Stimulated activated CD8-positive, alpha-beta memory T cell treated with anti-CD3 and anti-CD28 coated beads, Interleukin-15, amount 100 ng/mL, for 48 hours (primary cell): Measurements from ENCODE around the gene IDS.
"Not testable (repeated sequence)": the region's sequence is repeated elsewhere in the genome, so short reads cannot be mapped to it uniquely, and the experiment has no call there.

Experiments used
- DNase-seq, 2 donors: peaks; one replicate each; pipeline ENCODE4 v3.0.0-alpha.2; 2020; ENCODE audit warnings: low read depth in 2 of 2

The IDS gene

DNA sequence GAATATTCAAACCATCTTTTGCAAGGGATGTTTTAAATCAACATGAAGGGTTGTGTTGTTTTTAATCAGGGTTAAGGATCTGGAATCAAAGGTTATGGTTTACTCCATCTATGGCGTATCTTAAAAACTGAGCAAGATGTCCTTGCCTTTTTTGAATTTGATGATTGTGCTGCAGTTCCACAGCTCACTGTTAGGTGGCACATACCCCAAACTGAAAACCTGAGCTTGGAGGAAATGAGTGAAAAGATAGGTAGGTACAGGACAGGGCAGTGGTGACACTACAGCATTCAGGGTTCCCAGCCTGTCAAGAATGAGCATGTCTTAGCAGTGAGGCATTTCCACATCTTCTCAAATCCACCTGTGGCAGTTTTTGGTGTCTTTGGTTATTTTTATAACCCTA lies 22.6 kb upstream of the IDS start:
- no peak for DNase-seq

GRCh38 chrX:149526318-149527033 lies 21.4 kb upstream of the IDS start:
- DNase-seq: not testable (repeated sequence)

DNA sequence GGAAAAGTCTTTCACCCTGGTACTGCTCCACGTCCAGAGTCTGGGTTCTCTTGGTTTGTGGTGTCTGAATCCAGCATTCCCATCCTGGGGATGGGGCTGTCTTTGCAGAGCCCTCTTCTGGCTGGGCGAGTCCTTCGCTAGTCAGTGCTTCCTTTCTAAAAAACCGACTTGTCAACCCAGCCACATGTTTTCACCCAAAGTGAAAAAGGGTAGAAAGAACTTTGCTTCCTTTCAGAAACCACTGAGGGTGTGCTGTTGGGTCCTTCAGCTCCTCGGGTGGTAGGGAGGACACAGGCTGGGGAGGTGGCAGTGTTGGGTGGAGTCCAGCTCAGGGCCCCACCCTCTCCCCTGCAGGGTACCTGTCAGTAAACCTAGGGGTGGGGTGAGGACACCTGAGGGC lies 20.8 kb upstream of the IDS start:
- DNase-seq: not testable (repeated sequence)

DNA sequence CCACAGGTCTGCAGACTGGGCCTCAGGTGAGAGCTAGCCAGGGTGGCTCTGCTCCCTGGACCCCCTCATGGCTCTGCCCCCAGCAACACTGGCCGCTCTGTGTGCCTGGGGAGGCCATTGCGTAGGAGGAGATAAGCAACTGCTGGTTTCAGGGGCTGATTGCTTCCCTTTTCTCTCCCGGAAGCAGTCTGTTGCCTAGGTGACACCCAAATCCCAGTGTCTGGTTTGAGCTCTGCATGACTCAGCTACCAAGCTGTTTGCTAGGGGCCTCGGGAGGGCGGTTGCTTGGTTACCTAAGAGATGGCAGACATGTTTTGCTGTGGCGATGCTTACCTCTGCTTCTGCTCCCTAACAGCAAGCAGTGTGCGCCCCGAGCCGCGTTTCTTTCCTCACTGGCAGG lies 20.3 kb upstream of the IDS start:
- peak in 1 of 2 donors; percentile 48 for DNase-seq

- DNase-seq: no peak
Observed at GRCh38 chrX:149522916-149523315, 17.8 kb upstream of the IDS start.

DNA sequence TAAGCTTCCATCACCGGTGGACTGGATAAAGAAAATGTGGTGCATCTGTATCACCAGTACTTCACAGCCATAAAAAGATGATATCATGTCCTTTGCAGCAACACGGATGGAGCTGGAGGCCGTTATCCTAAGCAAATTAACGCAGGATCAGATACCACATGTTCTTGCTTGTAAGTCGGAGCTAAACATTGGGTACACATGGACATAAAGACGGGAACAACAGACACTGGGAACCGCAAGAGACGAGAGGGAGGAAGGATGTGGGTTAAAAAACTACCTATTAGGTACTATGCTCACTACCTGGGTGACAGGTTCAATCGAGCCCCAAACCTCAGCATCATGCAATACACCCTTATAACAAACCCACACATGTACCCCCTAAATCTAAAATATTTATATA lies 16.3 kb upstream of the IDS start:
- DNase-seq: no peak

- DNase-seq: not testable (repeated sequence)
Observed at GRCh38 chrX:149520636-149521277, 15.7 kb upstream of the IDS start.

DNA sequence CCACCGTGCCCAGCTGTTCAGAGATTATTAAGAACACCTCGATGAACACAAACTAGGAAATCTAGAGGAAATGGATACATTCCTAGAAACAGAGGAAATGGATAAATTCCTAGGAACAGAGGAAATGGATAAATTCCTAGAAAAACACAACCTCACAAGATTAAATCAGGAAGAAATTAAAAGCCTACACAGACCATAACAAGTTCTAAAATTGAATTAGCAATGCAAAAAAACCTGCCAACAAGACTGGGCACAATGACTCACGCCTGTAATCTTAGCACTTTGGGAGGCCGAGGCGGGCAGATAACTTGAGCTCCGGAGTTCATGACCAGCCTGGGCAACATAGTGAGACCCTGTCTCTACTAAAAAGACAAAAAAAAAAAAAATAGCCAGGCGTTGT lies 13.1 kb upstream of the IDS start:
- no peak for DNase-seq

- DNase-seq: no peak
Observed at GRCh38 chrX:149517308-149517707, 12.2 kb upstream of the IDS start.

GRCh38 chrX:149516604-149517003 lies 11.5 kb upstream of the IDS start:
- DNase-seq: no peak

GRCh38 chrX:149515954-149516602 lies 11.0 kb upstream of the IDS start:
- no peak for DNase-seq

DNA sequence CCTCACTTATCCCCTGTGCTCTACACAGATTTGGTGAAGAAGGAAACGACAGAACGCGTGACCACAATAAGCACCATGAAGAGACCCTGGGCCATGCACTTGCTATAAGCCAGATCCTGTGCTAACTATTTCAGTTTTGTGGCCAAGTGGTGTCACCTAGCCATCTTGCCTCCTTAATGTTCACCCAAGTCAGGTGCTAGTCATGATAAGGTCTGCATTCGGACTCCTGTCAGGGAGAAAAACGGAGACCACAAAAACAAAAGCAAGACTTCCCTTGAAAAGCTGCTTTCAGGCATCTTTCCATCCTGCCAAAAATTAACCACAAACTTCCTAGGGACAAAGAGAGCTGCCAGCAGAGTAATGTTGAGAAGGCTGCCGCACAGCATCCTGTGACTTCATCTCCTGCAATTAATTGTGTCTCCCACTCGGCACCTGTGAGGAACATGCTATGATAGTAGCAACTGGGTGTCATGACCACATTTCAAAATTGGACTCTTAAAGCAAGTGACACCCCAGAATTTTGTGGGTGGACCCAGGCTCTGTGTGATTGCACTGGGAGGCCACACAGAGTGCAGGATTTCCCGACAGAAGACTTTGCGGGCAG lies 8.8 kb upstream of the IDS start:
- no peak for DNase-seq

DNA sequence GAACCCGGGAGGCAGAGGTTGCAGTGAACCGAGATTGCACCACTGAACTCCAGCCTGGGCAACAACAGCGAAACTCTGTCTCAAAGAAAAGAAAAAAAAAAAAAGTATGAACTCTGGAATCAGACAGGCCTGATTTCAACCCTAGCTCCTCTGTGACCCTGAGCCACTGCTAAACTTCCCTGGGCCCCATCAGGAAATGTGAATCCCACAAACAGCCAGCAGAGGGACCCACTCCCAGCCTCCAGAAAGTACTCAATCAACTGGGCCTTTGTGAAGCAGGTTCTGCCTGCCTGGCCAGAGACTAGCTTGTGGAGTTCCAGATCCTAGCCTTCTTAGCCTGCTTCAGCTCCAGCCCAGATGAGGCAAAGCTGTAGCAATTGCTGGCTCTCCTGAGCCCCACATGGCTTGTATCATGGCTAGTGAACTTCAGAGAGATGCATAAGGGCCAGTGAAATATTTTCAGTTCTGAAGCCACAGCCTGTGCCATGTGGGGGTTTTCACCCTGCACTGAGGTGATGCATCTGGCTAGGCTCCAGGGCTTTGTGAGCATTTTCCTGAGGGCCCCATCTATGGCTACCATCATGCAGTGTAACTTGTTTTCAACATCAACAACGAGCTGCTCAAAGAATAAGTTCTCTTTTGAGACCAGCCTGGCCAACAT lies 7.2 kb upstream of the IDS start:
- no peak for DNase-seq

DNA sequence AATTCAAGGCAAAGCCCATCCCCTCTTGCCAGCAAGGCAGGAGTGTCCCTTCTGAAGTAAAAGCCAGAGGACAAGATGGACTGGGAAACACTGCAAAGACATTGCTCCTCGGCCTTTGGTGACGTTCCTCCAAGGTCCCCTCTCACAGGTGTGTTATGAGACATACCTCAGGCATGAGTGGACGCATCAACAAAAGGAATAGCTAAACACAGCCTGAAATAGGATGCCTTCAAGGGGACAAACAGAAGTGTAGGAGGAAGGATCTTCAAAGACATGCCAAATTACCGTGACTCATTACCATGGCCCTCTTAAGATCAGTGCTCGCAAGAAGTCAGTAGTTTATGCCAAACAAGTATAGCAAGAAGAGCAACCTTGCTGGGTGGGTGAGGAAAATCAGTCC lies 6.0 kb upstream of the IDS start:
- no peak for DNase-seq

GRCh38 chrX:149510386-149510785 lies 5.3 kb upstream of the IDS start:
- no peak for DNase-seq

GRCh38 chrX:149508467-149508866 lies 3.4 kb upstream of the IDS start:
- DNase-seq: no peak

GRCh38 chrX:149506349-149506748 lies 1.2 kb upstream of the IDS start:
- no peak for DNase-seq

- DNase-seq: no peak
Observed at GRCh38 chrX:149505671-149506070, 565 bp upstream of the IDS start.

DNA sequence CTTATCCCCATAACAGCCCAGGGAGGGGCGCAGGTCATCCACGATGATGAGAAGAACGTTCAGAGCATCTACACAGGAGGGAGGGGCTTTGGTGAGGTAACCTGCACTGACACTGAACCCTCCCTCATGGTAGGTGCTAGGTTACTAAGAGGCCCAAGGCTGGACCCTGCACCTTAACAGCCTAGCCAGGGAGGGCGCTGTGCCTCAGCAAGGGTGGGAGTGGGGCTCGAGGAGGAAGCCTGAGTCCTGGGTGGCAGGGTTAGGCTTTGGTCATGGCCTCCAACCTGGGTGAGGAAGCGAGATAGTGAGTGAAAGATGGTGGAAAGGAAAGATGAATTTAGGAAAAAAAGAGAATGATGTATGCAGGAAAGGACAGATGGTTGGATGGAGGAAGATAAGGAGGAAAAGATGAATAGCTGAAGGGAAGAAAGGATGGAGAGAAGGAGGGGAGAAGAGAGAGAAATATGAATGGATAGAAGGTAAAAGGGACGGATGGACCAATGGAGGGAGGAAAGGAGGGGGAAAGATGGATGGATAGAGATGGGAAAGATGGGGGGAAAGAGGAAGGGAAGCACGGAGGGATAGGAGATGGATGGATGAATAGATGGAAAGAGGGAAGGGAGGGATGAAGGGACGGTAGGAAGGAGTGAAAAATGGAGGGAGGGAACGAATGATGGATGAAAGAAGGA lies 736 bp downstream of the IDS start:
- DNase-seq: peak in 1 of 2 donors; percentile 60

DNA sequence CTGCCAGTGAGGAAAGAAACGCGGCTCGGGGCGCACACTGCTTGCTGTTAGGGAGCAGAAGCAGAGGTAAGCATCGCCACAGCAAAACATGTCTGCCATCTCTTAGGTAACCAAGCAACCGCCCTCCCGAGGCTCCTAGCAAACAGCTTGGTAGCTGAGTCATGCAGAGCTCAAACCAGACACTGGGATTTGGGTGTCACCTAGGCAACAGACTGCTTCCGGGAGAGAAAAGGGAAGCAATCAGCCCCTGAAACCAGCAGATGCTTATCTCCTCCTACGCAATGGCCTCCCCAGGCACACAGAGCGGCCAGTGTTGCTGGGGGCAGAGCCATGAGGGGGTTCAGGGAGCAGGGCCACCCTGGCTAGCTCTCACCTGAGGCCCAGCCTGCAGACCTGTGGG lies 1.7 kb downstream of the IDS start:
- DNase-seq: peak; percentile 47 to 49

- not testable (repeated sequence) for DNase-seq
Observed at GRCh38 chrX:149502923-149503322, 2.2 kb downstream of the IDS start.

- no peak for DNase-seq
Observed at GRCh38 chrX:149499766-149500165, 5.3 kb downstream of the IDS start.
